ENCODE data around the gene OPTN. TPM values are rescaled to one million over a fixed set of nuclear protein-coding genes. Genes with fewer than 3 reads are reported as not detected.

OPTN gene
- total and polyA plus RNA-seq, 2 of the 8 experiments (the other 6 are each of a cell fraction or from before 2014, with no cell fraction given) = 4.8 to 20.1 TPM

DNA sequence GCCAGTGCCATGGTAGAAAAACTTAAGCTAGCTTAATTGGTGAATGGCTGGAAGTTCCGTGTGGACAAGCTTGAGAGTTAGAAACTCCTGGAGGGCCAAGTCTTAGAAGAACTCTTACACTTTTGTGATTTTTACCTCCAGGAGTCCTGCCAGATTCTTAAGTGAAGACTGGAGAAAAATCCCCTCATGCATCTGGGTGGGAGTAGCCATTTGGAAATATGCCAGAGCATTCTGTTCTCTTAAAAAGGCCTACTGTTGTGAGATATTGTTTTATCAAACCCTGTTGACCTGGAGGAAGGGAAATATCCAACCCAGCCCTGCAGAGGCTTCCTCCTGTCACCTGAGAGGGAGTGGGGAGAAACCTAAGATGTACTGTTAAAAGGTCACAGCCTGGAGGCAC lies 43.8 kb downstream of the OPTN start (continued):
- TF ChIP-seq, protein P1, sequence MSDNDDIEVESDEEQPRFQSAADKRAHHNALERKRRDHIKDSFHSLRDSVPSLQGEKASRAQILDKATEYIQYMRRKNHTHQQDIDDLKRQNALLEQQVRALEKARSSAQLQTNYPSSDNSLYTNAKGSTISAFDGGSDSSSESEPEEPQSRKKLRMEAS (IDR thresholded peaks at IDR 0.05) = no peak
- TF ChIP-seq, protein P2, sequence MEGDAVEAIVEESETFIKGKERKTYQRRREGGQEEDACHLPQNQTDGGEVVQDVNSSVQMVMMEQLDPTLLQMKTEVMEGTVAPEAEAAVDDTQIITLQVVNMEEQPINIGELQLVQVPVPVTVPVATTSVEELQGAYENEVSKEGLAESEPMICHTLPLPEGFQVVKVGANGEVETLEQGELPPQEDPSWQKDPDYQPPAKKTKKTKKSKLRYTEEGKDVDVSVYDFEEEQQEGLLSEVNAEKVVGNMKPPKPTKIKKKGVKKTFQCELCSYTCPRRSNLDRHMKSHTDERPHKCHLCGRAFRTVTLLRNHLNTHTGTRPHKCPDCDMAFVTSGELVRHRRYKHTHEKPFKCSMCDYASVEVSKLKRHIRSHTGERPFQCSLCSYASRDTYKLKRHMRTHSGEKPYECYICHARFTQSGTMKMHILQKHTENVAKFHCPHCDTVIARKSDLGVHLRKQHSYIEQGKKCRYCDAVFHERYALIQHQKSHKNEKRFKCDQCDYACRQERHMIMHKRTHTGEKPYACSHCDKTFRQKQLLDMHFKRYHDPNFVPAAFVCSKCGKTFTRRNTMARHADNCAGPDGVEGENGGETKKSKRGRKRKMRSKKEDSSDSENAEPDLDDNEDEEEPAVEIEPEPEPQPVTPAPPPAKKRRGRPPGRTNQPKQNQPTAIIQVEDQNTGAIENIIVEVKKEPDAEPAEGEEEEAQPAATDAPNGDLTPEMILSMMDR (IDR thresholded peaks at IDR 0.05; ENCODE audit: control extremely low read depth in 1 of 3, insufficient read depth in 1 of 3, low read depth in 1 of 3, low read length in 3 of 3) = no peak

Measured in H1 (cell line).